HepG2 (cell line): ENCODE results near the gene HMX1. TPM values are rescaled to one million over a fixed set of nuclear protein-coding genes. Genes with fewer than 3 reads are reported as not detected.

Source experiments
- ATAC-seq: fragments of 200-7000 bp; cut with Tn5 transposase; 3 replicates; pipeline ENCODE4 v1.9.1; 2020; ENCODE audit warnings: mild to moderate bottlenecking, moderate library complexity
- BruUV-seq: library from RNA; stranded (reverse); fragments of 400-500 nt; replicated peaks from 2 replicates; lab custom pipeline; 2021; lab: Mats Ljungman, UMichigan
- CTCF ChIA-PET: fragments of 300-600 bp; formaldehyde crosslinking; extraction: SDS; loops from one replicate; lab custom pipeline; 2021; ENCODE audit warnings: low total read pairs, inconsistent platforms, low intra/inter-chr PET ratio; lab: Yijun Ruan, JAX
- POLR2A ChIA-PET: fragments of 350-600 bp; sonication (Branson Sonifier 250); formaldehyde crosslinking; loops from one replicate; lab custom pipeline; 2020; ENCODE audit warnings: antibody characterized with exemption, inconsistent platforms; lab: Yijun Ruan, JAX
- DNase-seq: peaks from one replicate; pipeline ENCODE4 v3.0.0-alpha.2; 2015; ENCODE audit warnings: low spot score
- FAIRE-seq: peaks from 3 replicates; lab custom pipeline; 2011; peaks lifted over from hg19 to GRCh38; lab: Jason Lieb, UNC
- H2AFZ ChIP-seq: one replicate; pipeline ENCODE4 v1.6.1; 2011; ENCODE audit warnings: low read length, inconsistent platforms
- H3K27ac ChIP-seq: fragments of 300-600 bp; 3 replicates; pipeline ENCODE4 v1.8.0; 2011; ENCODE audit warnings: mixed run types, mild to moderate bottlenecking, mixed read lengths, low read length, inconsistent platforms; ENCODE audit not compliant: insufficient read depth; ENCODE audit errors: extremely low read length
- H3K27me3 ChIP-seq, 2 experiments: fragments of 200-600 bp in 1 of 2; 2 replicates in 1 of 2; 3 replicates in 1 of 2; pipeline versions ENCODE4 v1.6.0 to v1.8.0; 2011; ENCODE audit warnings: low read length in 2 of 2, mild to moderate bottlenecking in 2 of 2, moderate library complexity in 2 of 2, inconsistent platforms in 1 of 2; ENCODE audit not compliant: insufficient read depth in 2 of 2, control insufficient read depth in 1 of 2
- H3K36me3 ChIP-seq, 2 experiments: fragments of 200-600 bp in 1 of 2; replicated peaks in 1 of 2; 2 replicates in 1 of 2; 3 replicates in 1 of 2; pipeline versions ENCODE4 v1.5.1 to v1.8.0; 2011; ENCODE audit warnings: low read length in 2 of 2, inconsistent platforms in 1 of 2; ENCODE audit not compliant: insufficient read depth in 2 of 2, control insufficient read depth in 1 of 2
- H3K4me1 ChIP-seq: 2 replicates; pipeline ENCODE4 v1.5.1; 2012; ENCODE audit warnings: low read length, inconsistent platforms; ENCODE audit not compliant: insufficient read depth
- H3K4me2 ChIP-seq: 2 replicates; pipeline ENCODE4 v1.6.0; 2011; ENCODE audit warnings: low read depth, low read length, inconsistent platforms
- H3K4me3 ChIP-seq, 3 experiments: fragments of 200-600 bp in 1 of 3; sonication (generic), shearing (Covaris generic) in 1 of 3; replicated peaks in 1 of 3; 2 replicates each; pipeline ENCODE4 v1.5.1; 2011 to 2016; ENCODE audit warnings: low read length in 3 of 3, inconsistent platforms in 2 of 3, low read depth in 2 of 3, mild to moderate bottlenecking in 2 of 3, control low read depth in 1 of 3, mixed read lengths in 1 of 3; ENCODE audit not compliant: insufficient read depth in 1 of 3
- H3K79me2 ChIP-seq: one replicate; pipeline ENCODE4 v1.6.1; 2011; ENCODE audit warnings: low read length, inconsistent platforms; ENCODE audit not compliant: insufficient read depth
- H3K9ac ChIP-seq: 2 replicates; pipeline ENCODE4 v1.6.0; 2011; ENCODE audit warnings: mild to moderate bottlenecking, low read depth, low read length, inconsistent platforms; ENCODE audit not compliant: insufficient read depth
- H3K9me3 ChIP-seq: 2 replicates; pipeline ENCODE4 v1.5.1; 2012; ENCODE audit warnings: mild to moderate bottlenecking, low read length
- H4K20me1 ChIP-seq: 2 replicates; pipeline ENCODE4 v1.6.0; 2011; ENCODE audit warnings: inconsistent platforms, mild to moderate bottlenecking, low read length, moderate library complexity; ENCODE audit not compliant: insufficient read depth
- ATF7-NPFF ChIP-seq: sonication (generic); formaldehyde crosslinking; IDR thresholded peaks from 2 replicates; pipeline ENCODE4 v1.8.1; 2023; ENCODE audit warnings: mild to moderate bottlenecking, low read depth, missing genetic modification reagents, moderate library complexity
- GMEB2 ChIP-seq: IDR thresholded peaks from 2 replicates; pipeline ENCODE4 v1.6.1; 2016; ENCODE audit warnings: missing biosample characterization, missing genetic modification reagents, low read depth
- KDM3A ChIP-seq: IDR thresholded peaks from 2 replicates; pipeline ENCODE4 v1.6.1; 2018; ENCODE audit warnings: low read depth, missing compliant biosample characterization
- KLF15 ChIP-seq: sonication (generic); formaldehyde crosslinking; IDR thresholded peaks from 2 replicates; pipeline ENCODE4 v1.8.1; 2023; ENCODE audit warnings: borderline replicate concordance, mild to moderate bottlenecking, inconsistent platforms, missing genetic modification reagents, mixed read lengths
- KMT2A ChIP-seq: sonication (generic); formaldehyde crosslinking; IDR thresholded peaks from 2 replicates; pipeline ENCODE4 v1.4.0; 2020; ENCODE audit warnings: missing genetic modification reagents
- RBM22 ChIP-seq: fragments of 200-400 bp; formaldehyde crosslinking; optimal IDR thresholded peaks from 2 replicates; pipeline ENCODE3; 2017; ENCODE audit warnings: mild to moderate bottlenecking, low read length, moderate library complexity
- TRIM24 ChIP-seq: sonication (generic); formaldehyde crosslinking; IDR thresholded peaks from 2 replicates; pipeline ENCODE4 v1.8.0; 2022; ENCODE audit warnings: mild to moderate bottlenecking, missing genetic modification reagents
- WIZ ChIP-seq: sonication (generic); formaldehyde crosslinking; IDR thresholded peaks from 2 replicates; pipeline ENCODE4 v1.5.1; 2020; ENCODE audit warnings: mild to moderate bottlenecking, missing genetic modification reagents
- ZBTB7A ChIP-seq: sonication (generic); formaldehyde crosslinking; IDR thresholded peaks from 2 replicates; pipeline ENCODE4 v1.8.0; 2022; ENCODE audit warnings: mild to moderate bottlenecking, missing genetic modification reagents
- ZC3H13 ChIP-seq: sonication (generic); formaldehyde crosslinking; IDR thresholded peaks from 2 replicates; pipeline ENCODE4 v1.8.1; 2023; ENCODE audit warnings: mild to moderate bottlenecking, missing genetic modification reagents, moderate library complexity
- ZNF3 ChIP-seq: IDR thresholded peaks from 2 replicates; pipeline ENCODE4 v1.7.0; 2017; ENCODE audit warnings: inconsistent platforms
- ZNF460 ChIP-seq: sonication (generic); formaldehyde crosslinking; IDR thresholded peaks from 2 replicates; pipeline ENCODE4 v1.5.1; 2020; ENCODE audit warnings: missing genetic modification reagents, mild to moderate bottlenecking, borderline replicate concordance
- ZNF510 ChIP-seq: sonication (generic); formaldehyde crosslinking; IDR thresholded peaks from 2 replicates; pipeline ENCODE4 v1.4.0; 2020; ENCODE audit warnings: low read depth, mild to moderate bottlenecking, missing genetic modification reagents
- ZNF557 ChIP-seq: sonication (generic); formaldehyde crosslinking; IDR thresholded peaks from 2 replicates; pipeline ENCODE4 v1.4.0; 2020; ENCODE audit warnings: missing genetic modification reagents
- ZNF619 ChIP-seq: sonication (generic); formaldehyde crosslinking; IDR thresholded peaks from 2 replicates; pipeline ENCODE4 v1.4.0; 2020; ENCODE audit warnings: mild to moderate bottlenecking, missing genetic modification reagents
- ZNF672 ChIP-seq: sonication (generic); formaldehyde crosslinking; IDR thresholded peaks from 2 replicates; pipeline ENCODE4 v1.8.1; 2022; ENCODE audit warnings: missing genetic modification reagents
- ZNF850 ChIP-seq: sonication (generic); formaldehyde crosslinking; conservative IDR thresholded peaks from 2 replicates; pipeline ENCODE4 v1.9.0; 2021; ENCODE audit warnings: mild to moderate bottlenecking, missing genetic modification reagents
- WGBS: methylation state at CpG from one replicate; pipeline ENCODE4 v1.1.6; 2017; ENCODE audit warnings: low lambda C conversion rate; 5-methylcytosine and 5-hydroxymethylcytosine counted together
- in situ Hi-C: cut with HindIII; loops from 2 replicates; pipeline ENCODE4 v1.10.0; 2017; ENCODE audit warnings: low pct_unique_long_range_greater_than_20kb; ENCODE audit not compliant: extremely low pct_ligation_motif_present
- intact Hi-C: fragments of 100-400 bp; cut with micrococcal nuclease; formaldehyde crosslinking; loops from one replicate; pipeline ENCODE4 v1.10.0; 2022; ENCODE audit not compliant: unreplicated experiment
- polyA plus RNA-seq, 8 experiments: library from polyadenylated mRNA; depleted of rRNA in 3 of 8; stranded (reverse) in 7 of 8; unstranded in 1 of 8; fragments of >200 nt; fragmentation: Illumina TruSeq in 4 of 8; extraction: Trizol in 4 of 8; gene quantifications; 2 replicates each; pipeline versions ENCODE4 v1.2.1 to v1.2.3, GENCODE V29; 2011 to 2016; ENCODE audit warnings: low read depth in 4 of 8, missing spikeins in 1 of 8, mixed read lengths in 1 of 8; ENCODE audit not compliant: insufficient read depth in 1 of 8
- total RNA-seq, 5 experiments: library from RNA; depleted of rRNA; stranded (reverse); fragments of >200 nt; fragmentation: Illumina TruSeq; extraction: Trizol; gene quantifications; 2 replicates each; pipeline ENCODE4 v1.2.3, GENCODE V29; 2016; ENCODE audit warnings: low read depth in 1 of 5
- TF ChIP-seq, protein P1 (sequence below): sonication (generic); formaldehyde crosslinking; conservative IDR thresholded peaks from 2 replicates; pipeline ENCODE4 v1.5.0; 2020; ENCODE audit warnings: missing genetic modification reagents

Gene HMX1
- total and polyA plus RNA-seq, 2 of the 13 experiments (the other 11 are each of a cell fraction or from before 2014, with no cell fraction given) = not detected

- TF ChIP-seq ZNF850 (CRISPR knock-in tag) = no peak
- no peak for TF ChIP-seq KMT2A (CRISPR knock-in tag)
- no peak for TF ChIP-seq ZNF672 (CRISPR knock-in tag)
- TF ChIP-seq ZNF619 (CRISPR knock-in tag) = no peak
- no peak for TF ChIP-seq GMEB2 (CRISPR knock-in tag)
- TF ChIP-seq ZBTB7A (CRISPR knock-in tag) = no peak
- no peak for TF ChIP-seq ZNF510 (CRISPR knock-in tag)
- no peak for TF ChIP-seq ZNF3 (CRISPR knock-in tag)
- no peak for TF ChIP-seq KDM3A
- no peak for TF ChIP-seq ATF7-NPFF
- TF ChIP-seq ZC3H13 (CRISPR knock-in tag) = no peak
- no peak for TF ChIP-seq TRIM24
- TF ChIP-seq WIZ (CRISPR knock-in tag) = no peak
- TF ChIP-seq ZNF460 (CRISPR knock-in tag) = no peak
- no peak for TF ChIP-seq RBM22
- TF ChIP-seq ZNF557 (CRISPR knock-in tag) = no peak
- no peak for TF ChIP-seq KLF15 (CRISPR knock-in tag)
- TF ChIP-seq, protein P1, sequence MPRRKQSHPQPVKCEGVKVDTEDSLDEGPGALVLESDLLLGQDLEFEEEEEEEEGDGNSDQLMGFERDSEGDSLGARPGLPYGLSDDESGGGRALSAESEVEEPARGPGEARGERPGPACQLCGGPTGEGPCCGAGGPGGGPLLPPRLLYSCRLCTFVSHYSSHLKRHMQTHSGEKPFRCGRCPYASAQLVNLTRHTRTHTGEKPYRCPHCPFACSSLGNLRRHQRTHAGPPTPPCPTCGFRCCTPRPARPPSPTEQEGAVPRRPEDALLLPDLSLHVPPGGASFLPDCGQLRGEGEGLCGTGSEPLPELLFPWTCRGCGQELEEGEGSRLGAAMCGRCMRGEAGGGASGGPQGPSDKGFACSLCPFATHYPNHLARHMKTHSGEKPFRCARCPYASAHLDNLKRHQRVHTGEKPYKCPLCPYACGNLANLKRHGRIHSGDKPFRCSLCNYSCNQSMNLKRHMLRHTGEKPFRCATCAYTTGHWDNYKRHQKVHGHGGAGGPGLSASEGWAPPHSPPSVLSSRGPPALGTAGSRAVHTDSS (CRISPR knock-in tag) = no peak
- intact Hi-C loops = loop anchor here (10.0 kb wide), 1 partner anchor 227 kb away; no protein-coding TSS in a partner anchor
- WGBS = 19% methylated on average over 12 of the region's 31 CpGs
- ATAC-seq = no peak
- in situ Hi-C loops = no loop called here
- DNase-seq = no peak
- H3K27me3 ChIP-seq = peaks cover 17 to 83% of the 10 kb centered on the region in 2 experiments
- ChIA-PET POLR2A (no interaction called here), CTCF (no interaction called here)
- no peaks in the 10 kb centered on the region for H3K36me3 ChIP-seq
- H3K9ac ChIP-seq = no peak overlapping the region
- no peaks in the 10 kb centered on the region for H4K20me1 ChIP-seq
- FAIRE-seq = no peak
- no peak overlapping the region for H2AFZ ChIP-seq
- H3K27ac ChIP-seq = no peak overlapping the region
- H3K79me2 ChIP-seq = no peaks in the 10 kb centered on the region
- no peak overlapping the region for H3K4me3 ChIP-seq
- H3K4me1 ChIP-seq = no peaks in the 10 kb centered on the region
- no peak overlapping the region for H3K4me2 ChIP-seq
- H3K9me3 ChIP-seq = no peaks in the 10 kb centered on the region
- no TSS peak for BruUV-seq
Measured at GRCh38 chr4:8911316-8912088, 39.9 kb upstream of the HMX1 start.
